Ectodermal cell (in vitro differentiated cells): ENCODE results near the gene FNBP1.

Source experiments
- H3K27ac ChIP-seq: 2 replicates; pipeline ENCODE4 v1.7.0; 2013; ENCODE audit warnings: mild to moderate bottlenecking, low read depth, low read length; ENCODE audit not compliant: insufficient read depth, poor library complexity, severe bottlenecking
- H3K27me3 ChIP-seq: 2 replicates; pipeline ENCODE4 v1.7.0; 2013; ENCODE audit warnings: mild to moderate bottlenecking, low read length; ENCODE audit not compliant: insufficient read depth, control insufficient read depth, poor library complexity, severe bottlenecking
- H3K36me3 ChIP-seq: one replicate; pipeline ENCODE4 v1.7.0; 2013; ENCODE audit warnings: low read length; ENCODE audit not compliant: control insufficient read depth, insufficient read depth
- H3K4me1 ChIP-seq: one replicate; pipeline ENCODE4 v1.7.0; 2013; ENCODE audit warnings: low read length; ENCODE audit not compliant: control insufficient read depth, insufficient read depth
- H3K4me3 ChIP-seq: 2 replicates; pipeline ENCODE4 v1.7.0; 2013; ENCODE audit warnings: low read depth, low read length, control low read depth; ENCODE audit not compliant: insufficient read depth
- H3K9me3 ChIP-seq: 2 replicates; pipeline ENCODE4 v1.7.0; 2013; ENCODE audit warnings: mild to moderate bottlenecking, low read length, moderate library complexity; ENCODE audit not compliant: control insufficient read depth
- WGBS, 2 experiments: methylation state at CpG; one replicate each; pipeline ENCODE4 v1.1.7; 2013; ENCODE audit warnings: missing lambda C conversion rate in 2 of 2; 5-methylcytosine and 5-hydroxymethylcytosine counted together

Gene FNBP1

DNA sequence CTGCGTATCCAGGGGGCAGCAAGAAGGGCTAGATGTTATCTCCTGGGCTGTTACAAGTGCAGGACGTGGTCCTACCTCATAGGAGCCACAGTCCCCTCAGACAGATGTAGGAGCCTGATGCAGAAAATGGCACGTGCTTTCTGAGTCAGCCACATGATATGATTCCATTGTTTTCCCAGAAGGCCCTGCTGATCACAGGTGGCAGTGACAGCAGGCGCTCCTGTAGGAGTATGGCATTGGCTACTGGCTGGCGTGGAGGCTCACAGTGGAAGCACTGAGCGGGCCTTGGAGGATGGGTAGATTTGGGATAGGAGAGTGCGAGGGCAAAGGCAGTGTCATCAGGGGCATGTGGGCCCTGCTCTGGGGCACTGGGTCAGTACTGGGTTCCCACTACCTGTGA, 185.8 kb downstream of the FNBP1 start:
- Histone ChIP-seq H3K27ac (no peak overlapping the region), H3K27me3 (no peaks in the 10 kb centered on the region), H3K36me3 (peaks cover 3% of the 10 kb centered on the region), H3K4me3 (no peak overlapping the region), H3K4me1 (no peaks in the 10 kb centered on the region), H3K9me3 (no peaks in the 10 kb centered on the region)
- 94% methylated on average over 7 of the region's 7 CpGs for WGBS, 2 experiments

DNA sequence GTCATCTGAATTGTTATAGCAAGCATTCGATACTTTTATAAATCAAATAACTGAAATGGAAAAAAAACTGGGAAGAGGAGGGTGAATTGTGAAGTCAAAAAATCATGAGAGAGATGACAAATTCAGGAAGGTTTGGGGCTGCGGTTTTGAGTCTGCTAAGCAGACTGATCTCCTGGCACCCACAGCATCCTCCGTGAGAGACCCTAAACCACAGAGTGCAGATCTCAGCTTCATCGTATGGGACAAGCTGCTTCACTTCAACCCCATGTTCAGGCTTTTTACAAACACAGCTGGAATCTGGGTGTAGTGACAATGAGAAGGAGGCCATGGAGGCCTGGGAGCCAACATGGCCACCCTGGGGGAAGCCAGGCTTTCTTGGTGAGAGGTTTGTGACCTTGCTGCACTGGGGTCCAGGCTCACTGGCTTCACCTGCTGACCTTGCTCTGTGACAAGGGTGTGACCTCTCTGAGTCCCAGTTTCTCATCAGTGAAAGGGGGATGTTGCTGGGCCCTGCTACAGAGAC, 188.3 kb downstream of the FNBP1 start:
- no peaks in the 10 kb centered on the region for H3K9me3 ChIP-seq
- 90 to 95% methylated on average over 3 to 4 of the region's 4 CpGs for WGBS, 2 experiments
- H3K36me3 ChIP-seq, result no peaks in the 10 kb centered on the region

GRCh38 chr9:129853614-129854013, 189.4 kb downstream of the FNBP1 start:
- no peak overlapping the region for H3K4me3 ChIP-seq
- 60% methylated on average over 3 of the region's 3 CpGs for WGBS, 2 experiments
- no peaks in the 10 kb centered on the region for H3K4me1 ChIP-seq
- no peak overlapping the region for H3K27ac ChIP-seq
- no peaks in the 10 kb centered on the region for H3K27me3 ChIP-seq
- H3K36me3 ChIP-seq, result no peaks in the 10 kb centered on the region
- no peaks in the 10 kb centered on the region for H3K9me3 ChIP-seq

More for the DNA sequence above, 188.3 kb downstream of the FNBP1 start:
- no peak overlapping the region for H3K27ac ChIP-seq
- no peak overlapping the region for H3K4me3 ChIP-seq
- no peaks in the 10 kb centered on the region for H3K27me3 ChIP-seq
- no peaks in the 10 kb centered on the region for H3K4me1 ChIP-seq

- H3K9me3 ChIP-seq, result no peaks in the 10 kb centered on the region
- H3K4me3 ChIP-seq, result no peak overlapping the region
- H3K27me3 ChIP-seq, result no peaks in the 10 kb centered on the region
- H3K4me1 ChIP-seq, result no peaks in the 10 kb centered on the region
- WGBS, 2 experiments, result 83 to 86% methylated on average over 5 of the region's 5 CpGs
- no peaks in the 10 kb centered on the region for H3K36me3 ChIP-seq
- no peak overlapping the region for H3K27ac ChIP-seq
Measured at GRCh38 chr9:129852579-129852978, 190.4 kb downstream of the FNBP1 start.

DNA sequence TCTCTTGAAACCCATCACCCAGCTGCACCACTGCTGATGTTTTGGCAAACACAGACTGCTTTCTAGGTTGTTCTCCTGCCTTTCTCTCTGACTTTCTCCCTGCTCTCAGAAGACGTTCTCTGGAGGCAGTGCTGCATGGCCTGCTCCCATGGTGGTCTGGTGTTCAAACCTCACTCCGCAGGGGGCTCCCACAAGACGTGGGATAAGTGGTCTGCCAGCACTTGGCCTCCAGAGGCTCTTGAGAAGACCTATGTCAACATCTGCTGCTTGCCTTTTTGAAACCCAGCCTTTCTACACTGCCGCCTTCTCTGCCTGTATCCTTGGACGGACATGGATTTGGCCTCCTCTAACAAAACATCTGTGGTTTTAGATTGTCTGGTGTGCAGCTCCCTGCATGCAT, 191.2 kb downstream of the FNBP1 start:
- H3K4me3 ChIP-seq, result no peak overlapping the region
- no peaks in the 10 kb centered on the region for H3K36me3 ChIP-seq
- no peak overlapping the region for H3K27ac ChIP-seq
- WGBS, 2 experiments, result 86 to 88% methylated on average over 5 of the region's 5 CpGs
- no peaks in the 10 kb centered on the region for H3K9me3 ChIP-seq
- H3K4me1 ChIP-seq, result no peaks in the 10 kb centered on the region
- no peaks in the 10 kb centered on the region for H3K27me3 ChIP-seq

DNA sequence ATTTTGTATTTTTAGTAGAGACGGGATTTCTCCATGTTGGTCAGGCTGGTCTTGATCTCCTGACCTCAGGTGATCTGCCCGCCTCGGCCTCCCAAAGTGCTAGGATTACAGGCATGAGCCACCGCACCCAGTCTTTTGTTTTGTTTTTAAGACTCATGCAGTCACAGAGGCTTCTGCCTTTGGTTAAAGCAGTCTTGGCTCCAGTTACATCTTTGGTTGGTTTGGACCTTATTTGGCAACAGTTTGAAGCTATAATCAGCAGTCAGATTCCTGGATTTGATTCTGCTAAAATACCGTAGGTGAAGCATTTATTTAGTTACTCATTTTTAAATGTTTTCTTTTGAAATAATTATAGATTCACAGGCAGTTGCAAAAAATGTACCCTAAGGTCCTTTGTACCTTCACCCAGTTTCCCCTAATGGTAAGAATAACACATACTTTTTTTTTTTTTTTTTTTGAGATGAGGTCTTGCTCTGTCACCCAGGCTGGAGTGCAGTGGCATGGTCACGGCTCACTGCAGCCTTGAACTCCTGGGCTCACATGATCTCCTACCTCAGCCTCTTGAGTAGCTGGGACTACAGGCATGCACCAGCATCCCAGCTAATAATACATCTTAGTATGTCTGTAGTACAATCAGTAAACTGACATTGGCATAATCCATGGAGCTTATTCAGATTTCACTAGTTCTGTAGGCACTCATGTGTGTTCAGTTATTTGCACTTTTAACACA, 192.0 kb downstream of the FNBP1 start:
- no peaks in the 10 kb centered on the region for H3K27me3 ChIP-seq
- no peak overlapping the region for H3K27ac ChIP-seq
- H3K4me1 ChIP-seq, result no peaks in the 10 kb centered on the region
- WGBS, 2 experiments, result 88 to 91% methylated on average over 5 of the region's 6 CpGs
- no peaks in the 10 kb centered on the region for H3K9me3 ChIP-seq
- H3K36me3 ChIP-seq, result no peaks in the 10 kb centered on the region
- H3K4me3 ChIP-seq, result no peak overlapping the region

DNA sequence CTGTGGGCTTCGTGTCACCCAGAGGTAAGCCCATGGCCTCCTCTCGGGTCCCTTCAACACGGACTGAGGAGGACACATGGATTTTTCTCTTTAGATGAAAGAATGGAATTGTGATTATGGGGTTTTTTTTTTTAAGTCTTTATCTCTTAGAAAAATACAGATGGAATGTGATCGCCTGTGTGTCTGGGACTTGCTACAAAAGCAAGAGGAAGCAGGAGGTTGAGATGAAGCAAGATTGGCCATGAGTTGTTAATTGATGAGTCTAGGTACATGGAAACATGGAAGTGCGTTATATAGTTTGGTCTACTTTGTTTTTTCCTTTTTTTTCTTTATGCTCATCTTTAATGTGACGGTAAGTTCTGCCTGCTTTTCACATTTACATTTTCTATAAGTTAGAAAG, 193.1 kb downstream of the FNBP1 start:
- no peaks in the 10 kb centered on the region for H3K27me3 ChIP-seq
- WGBS, 2 experiments, result 92 to 94% methylated on average over 6 of the region's 6 CpGs
- H3K27ac ChIP-seq, result no peak overlapping the region
- no peaks in the 10 kb centered on the region for H3K36me3 ChIP-seq
- no peaks in the 10 kb centered on the region for H3K4me1 ChIP-seq
- no peaks in the 10 kb centered on the region for H3K9me3 ChIP-seq
- H3K4me3 ChIP-seq, result no peak overlapping the region

DNA sequence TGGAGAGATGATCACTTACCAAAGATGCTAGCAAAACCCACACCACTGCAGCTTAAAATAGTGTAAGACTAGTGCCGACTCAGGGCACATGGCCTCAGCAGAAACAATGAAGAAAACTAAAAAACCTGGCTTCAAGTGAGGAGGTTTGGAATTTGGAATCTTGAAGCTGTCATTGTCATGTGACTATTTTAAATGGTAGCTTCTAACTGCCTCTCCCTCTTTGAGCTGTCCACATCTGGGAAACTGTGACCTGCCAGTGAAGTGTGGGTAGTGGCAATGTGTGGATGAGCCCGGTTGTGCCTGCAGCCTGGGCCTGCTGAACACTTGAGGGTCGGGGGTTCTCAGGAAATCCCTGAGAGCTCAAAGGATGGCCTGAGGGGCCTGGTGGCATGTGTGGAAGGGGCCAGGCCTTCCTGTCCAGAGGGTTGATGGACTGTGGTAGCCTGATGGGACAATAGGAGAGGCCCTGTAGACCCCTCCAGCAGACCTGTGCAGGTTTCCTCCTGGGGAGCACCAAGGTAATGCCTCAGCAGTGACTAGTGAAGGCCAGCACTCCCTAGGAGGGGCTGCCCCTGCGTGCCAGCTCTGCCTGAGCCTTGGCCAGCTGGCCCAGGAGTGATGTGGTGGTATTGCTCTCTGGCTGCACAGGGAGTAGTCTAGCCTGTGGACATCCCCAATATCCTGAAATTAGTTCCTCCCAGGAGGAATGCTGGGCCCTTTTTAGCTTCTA, 194.1 kb downstream of the FNBP1 start:
- Histone ChIP-seq H3K9me3 (no peaks in the 10 kb centered on the region), H3K27ac (no peak overlapping the region), H3K4me1 (no peaks in the 10 kb centered on the region), H3K4me3 (no peak overlapping the region), H3K27me3 (no peaks in the 10 kb centered on the region), H3K36me3 (no peaks in the 10 kb centered on the region)
- WGBS, 2 experiments, result 92 to 98% methylated on average over 4 of the region's 4 CpGs

DNA sequence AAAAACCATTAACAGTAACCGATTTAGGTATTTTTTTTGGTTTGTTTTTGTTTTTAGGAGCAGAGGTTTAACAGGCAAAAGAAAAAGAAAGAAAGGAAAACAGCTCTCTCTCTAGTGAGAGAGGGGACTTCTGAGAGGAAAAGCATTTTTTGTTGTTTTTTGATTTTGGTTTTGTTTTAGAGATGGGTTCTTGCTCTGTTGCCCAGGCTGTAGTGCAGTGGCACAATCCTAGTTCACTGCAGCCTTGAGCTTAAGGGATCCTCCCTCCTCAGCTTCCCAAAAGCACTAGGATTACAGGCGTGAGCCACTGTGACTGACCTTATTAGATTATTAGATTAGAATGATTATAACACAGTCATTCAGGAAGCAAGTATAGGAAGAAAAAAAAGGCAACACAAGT, 197.6 kb downstream of the FNBP1 start:
- Histone ChIP-seq H3K27ac (no peak overlapping the region), H3K27me3 (no peaks in the 10 kb centered on the region), H3K4me3 (no peak overlapping the region), H3K36me3 (no peaks in the 10 kb centered on the region), H3K9me3 (no peaks in the 10 kb centered on the region), H3K4me1 (no peaks in the 10 kb centered on the region)
- WGBS, 2 experiments, result 90 to 95% methylated on average over 1 to 2 of the region's 2 CpGs

DNA sequence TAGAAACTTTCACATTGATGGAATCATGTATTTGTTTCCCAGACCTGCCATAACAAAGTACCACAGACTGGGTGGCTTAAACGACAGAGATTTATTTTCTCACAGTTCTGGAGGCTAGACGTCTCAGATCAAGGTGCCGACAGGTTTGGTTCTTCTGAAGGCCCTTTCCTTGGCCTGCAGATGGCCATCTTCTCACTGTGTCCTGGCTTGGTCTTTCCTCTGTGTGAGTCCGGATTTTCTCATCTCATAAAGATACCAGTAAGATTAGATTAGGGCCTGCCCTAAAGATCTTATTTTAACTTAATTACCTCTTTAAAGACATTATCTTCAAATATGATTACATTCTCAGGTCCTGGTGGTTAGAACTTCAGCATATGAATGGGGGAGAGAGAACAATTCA, 201.9 kb downstream of the FNBP1 start:
- Histone ChIP-seq H3K4me1 (peaks cover 4% of the 10 kb centered on the region), H3K4me3 (no peak overlapping the region), H3K27ac (no peak overlapping the region), H3K36me3 (no peaks in the 10 kb centered on the region), H3K9me3 (no peaks in the 10 kb centered on the region), H3K27me3 (no peaks in the 10 kb centered on the region)
- WGBS, 2 experiments, result 87 to 91% methylated on average over 4 of the region's 4 CpGs
